T47D (cell line): ENCODE data around the gene PGAP6.

Experiments used
- DNase-seq, 2 experiments: peaks; one replicate each; pipeline versions ENCODE4 v3.0.0 to v3.0.0-alpha.2; 2011 to 2012; ENCODE audit warnings: low read depth in 1 of 2, low spot score in 1 of 2
- JUND ChIP-seq: IDR thresholded peaks from 2 replicates; pipeline ENCODE4 v1.6.1; 2012; ENCODE audit warnings: low read depth
- in situ Hi-C: cut with HindIII; loops from 2 replicates; pipeline ENCODE4 v1.10.0; 2016; ENCODE audit warnings: low sequenced_read_pairs, low pct_unique_long_range_greater_than_20kb

Gene PGAP6

GRCh38 chr16:372302-372983 lies 9.3 kb downstream of the PGAP6 start:
- no peak for DNase-seq
- in situ Hi-C loops, result no loop called here
- no peak for TF ChIP-seq JUND

DNA sequence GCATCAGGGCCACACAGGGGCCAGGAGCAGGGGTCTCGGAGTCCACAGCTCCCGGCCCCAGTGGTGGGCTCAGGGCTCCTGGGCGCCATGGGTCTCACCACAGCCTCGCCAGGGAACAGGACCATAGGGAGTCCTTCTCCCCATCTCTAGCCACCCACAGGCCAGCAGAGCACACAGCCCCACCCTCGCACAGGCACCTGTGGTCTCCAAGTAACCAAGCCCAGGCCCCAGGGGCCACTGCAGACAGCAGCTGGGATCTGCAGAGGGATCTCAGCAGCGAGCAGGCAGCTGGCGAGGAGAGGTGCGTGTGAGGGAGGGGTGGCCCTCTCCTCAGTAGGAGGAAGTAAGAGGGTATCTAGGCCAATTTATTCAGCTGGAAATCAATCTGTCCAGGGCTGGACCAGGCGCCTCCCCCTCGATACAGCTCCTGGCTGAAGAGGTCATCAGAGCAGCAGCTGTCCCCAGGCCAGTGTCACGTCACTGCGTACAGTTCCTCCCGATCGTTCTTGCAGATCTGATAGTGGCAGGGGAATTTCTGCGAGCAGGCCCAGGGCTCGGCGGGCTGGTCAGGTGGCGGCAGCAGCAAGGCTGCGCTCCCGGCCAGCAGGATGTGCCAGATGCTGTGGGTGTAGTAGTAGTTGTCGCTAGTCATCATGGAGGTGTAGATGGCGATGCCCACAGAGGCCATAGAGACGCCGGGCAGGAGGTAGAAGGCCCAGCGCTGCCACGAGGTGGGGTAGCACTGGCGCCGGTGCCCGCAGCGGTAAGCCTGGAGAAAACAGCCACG lies 10.1 kb downstream of the PGAP6 start:
- in situ Hi-C loops, result no loop called here
- no peak for DNase-seq
- TF ChIP-seq JUND, result no peak

DNA sequence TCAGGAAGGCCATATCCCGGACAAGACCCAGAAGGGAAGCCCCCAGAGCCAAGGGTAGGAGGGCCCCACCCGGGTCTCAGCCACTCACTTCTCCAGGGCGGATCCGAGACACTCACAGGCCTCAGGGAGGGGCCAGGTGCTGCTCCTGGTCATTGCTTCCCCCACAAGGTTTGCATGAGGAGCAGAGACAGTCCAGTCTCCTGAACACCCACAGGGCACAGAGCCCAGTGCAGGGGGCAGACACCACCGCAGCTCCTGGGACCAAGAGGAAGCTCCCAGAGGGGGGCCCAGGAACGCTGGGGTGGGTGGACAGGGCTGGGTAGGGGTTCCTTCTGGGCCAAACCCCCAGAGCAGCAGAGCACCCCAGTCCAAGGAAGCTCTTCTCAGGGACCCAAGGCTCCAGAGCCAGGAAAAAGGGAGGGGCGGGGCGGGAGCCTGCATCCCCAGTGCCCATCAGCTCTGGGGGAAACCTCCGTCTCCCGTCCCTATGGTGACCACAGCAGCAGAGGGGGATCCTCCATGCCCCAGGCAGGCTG lies 10.7 kb downstream of the PGAP6 start:
- DNase-seq, result no peak
- in situ Hi-C loops, result no loop called here
- TF ChIP-seq JUND, result no peak

GRCh38 chr16:370443-370842 lies 11.3 kb downstream of the PGAP6 start, which contains the start of gene MRPL28:
TSS of gene MRPL28 (minus strand) at chr16:370538. CDS start at chr16:370218, 320 bp downstream.
- peak; percentile 95 to 96 for DNase-seq
- no peak for TF ChIP-seq JUND
- in situ Hi-C loops, result no loop called here

DNA sequence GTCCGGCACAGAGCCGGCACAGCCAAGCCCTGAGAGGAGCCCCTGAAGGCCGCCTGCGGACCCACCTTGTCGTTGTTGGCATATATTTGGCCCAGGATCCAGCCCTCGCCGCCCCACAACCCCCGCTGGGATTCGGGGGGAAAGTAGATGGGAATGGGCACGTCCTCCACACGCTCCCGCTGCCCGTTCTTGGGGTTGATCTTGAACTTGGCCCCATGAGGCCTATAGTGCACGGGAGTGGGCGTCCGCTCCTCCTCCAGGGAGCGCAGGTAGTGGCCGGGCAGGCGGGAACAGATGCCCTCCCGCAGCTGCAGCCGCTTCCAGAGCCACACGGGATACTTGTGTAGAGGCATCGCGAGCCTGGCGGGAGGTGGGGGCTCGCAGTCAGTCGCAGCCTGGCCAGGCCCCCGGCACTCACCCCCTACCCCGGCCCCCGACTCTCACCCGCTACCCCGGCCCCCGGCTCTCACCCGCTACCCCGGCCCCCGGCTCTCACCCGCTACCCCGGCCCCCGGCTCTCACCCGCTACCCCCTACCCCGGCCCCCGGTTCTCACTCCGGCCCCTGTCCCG lies 11.8 kb downstream of the PGAP6 start:
- DNase-seq, result no peak
- in situ Hi-C loops, result no loop called here
- TF ChIP-seq JUND, result no peak

DNA sequence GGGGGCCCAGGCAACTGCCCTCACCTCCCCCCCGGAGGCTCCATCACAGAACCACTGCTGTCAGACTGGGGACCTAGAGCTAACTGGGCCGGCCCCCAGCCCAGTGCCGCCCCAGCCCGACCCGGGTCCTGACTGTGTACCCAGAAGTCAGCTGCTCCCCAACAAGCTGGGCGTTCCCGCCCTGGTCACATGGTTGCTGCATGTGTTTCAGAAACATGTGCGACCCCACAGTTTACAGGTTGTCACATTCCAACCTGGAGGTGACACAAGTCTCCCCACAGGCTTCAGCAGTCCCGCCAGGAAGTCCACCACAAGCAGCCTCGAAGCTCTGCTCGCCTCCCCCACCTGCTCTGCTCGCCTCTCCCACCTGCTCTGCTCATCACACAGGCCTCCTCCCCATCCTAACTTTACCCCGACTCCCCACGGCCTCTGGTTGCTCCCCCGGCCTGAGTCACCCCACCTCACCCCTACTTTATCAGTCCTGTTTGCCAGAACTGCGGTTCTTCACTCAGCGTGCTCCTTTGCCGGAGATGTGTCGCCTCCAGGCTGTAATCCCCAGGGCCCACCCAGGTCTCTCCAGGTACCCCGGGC lies 12.4 kb downstream of the PGAP6 start:
- no peak for TF ChIP-seq JUND
- in situ Hi-C loops, result no loop called here
- no peak for DNase-seq

- DNase-seq, result no peak
- in situ Hi-C loops, result no loop called here
- TF ChIP-seq JUND, result no peak
Observed at GRCh38 chr16:368388-369158, 13.2 kb downstream of the PGAP6 start.

GRCh38 chr16:367333-367903 lies 14.4 kb downstream of the PGAP6 start:
- in situ Hi-C loops, result no loop called here
- DNase-seq, result no peak
- TF ChIP-seq JUND, result no peak

DNA sequence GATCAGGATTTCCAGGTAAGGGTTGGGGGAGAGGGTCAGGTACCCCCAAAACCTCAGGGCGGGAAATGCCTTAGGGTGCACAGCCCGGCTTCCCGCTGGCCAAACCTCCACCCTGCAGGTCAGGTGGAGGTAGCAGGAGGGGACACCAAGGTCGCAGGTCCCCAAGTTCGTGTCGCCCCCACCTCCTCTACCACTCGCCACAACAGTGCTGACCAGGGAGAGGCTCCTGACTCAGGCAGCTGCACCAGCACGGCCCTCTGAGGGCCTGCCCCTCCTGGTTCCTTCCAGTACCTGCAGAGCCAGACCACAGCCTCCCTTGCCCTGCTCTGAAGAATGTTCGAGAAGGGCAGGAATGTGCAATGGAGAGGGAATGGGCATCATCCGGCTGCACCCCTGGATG lies 15.3 kb downstream of the PGAP6 start:
- no peak for DNase-seq
- in situ Hi-C loops, result no loop called here
- TF ChIP-seq JUND, result no peak

- DNase-seq, result no peak
- TF ChIP-seq JUND, result no peak
- in situ Hi-C loops, result no loop called here
Observed at GRCh38 chr16:364595-365491, 16.9 kb downstream of the PGAP6 start.
